ENCODE results near the gene KLHL6.
"Not testable (repeated sequence)": the region's sequence is repeated elsewhere in the genome, so short reads cannot be mapped to it uniquely, and the experiment has no call there.

Gene KLHL6

DNA sequence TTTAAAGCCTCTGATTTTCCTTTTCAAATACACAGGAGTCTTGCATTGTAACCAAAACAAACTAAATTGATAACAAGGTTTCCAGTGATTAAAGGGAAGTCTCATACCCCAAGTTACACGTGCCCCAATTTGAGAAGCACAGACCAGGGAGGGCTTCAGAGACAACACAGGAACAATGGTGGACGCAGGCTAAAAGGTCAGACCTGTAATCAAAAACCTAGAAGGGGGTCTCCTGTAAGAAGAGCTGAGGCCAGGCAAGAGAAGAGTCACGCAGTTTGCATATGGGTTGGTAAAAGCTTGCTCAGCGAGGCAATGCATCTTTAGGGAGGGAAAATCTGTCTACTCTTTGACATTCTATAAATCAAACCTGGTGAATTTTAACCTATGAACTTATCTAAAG lies 68.5 kb downstream of the KLHL6 start:
- H3K27me3 Mint-ChIP-seq: no peaks in the 10 kb centered on the region
- H3K4me3 Mint-ChIP-seq: no peak overlapping the region
- no peak overlapping the region for H3K27ac Mint-ChIP-seq
- peaks cover 11 to 23% of the 10 kb centered on the region in 2 donors for H3K4me1 Mint-ChIP-seq
- no peaks in the 10 kb centered on the region for H3K9me3 Mint-ChIP-seq
- H3K36me3 Mint-ChIP-seq: peaks cover 11 to 33% of the 10 kb centered on the region in 2 donors
- DNase-seq (no peak), ATAC-seq (replicated peaks) (no peak)

DNA sequence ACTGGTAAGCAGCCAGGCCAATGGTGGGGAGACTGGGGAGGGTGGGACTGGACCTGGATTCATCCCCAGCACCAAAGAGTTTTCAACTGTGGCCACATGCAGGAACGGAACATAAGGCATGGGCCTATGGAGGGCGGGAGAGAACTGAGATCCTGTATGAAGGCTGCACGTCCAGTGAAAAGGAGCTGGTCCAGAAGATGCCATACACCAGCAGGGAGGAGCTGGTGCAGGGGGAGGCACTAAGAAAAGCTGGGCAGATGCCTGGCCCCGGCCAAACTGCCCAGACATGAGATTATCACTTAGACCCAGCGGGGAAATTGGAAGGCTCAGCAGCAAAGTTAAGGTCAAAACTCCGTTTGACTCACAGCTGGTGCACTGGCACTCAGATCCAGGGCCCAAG lies 69.0 kb downstream of the KLHL6 start:
- Mint-ChIP-seq H3K27me3 (no peaks in the 10 kb centered on the region), H3K4me3 (no peak overlapping the region), H3K9me3 (no peaks in the 10 kb centered on the region), H3K36me3 (peaks cover 5 to 27% of the 10 kb centered on the region in 2 donors), H3K4me1 (peaks cover 9 to 21% of the 10 kb centered on the region in 2 donors), H3K27ac (no peak overlapping the region)
- ATAC-seq (replicated peaks) (no peak), DNase-seq (no peak)

DNA sequence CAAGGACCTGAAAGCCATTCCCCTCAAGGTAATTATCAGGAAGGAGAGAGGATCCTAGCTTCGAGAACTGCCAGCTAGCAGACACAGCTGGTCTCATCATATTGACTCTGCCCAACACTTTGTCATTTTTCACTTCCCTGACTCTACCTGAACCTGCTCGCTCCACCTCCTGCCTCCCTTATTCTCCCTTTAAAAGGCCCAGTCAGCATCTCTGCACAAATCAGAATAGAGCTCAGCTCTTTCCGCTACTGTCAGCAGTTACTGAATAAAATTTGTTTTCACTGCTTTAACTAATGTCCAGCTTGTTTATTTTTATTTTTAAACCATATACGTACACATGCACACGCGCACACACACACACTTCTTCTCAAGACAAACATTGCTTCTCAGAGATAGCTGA lies 69.9 kb downstream of the KLHL6 start:
- no peak for ATAC-seq (replicated peaks)
- Mint-ChIP-seq H3K4me3 (no peak overlapping the region), H3K4me1 (peaks cover 9 to 21% of the 10 kb centered on the region in 2 donors), H3K27ac (peak overlapping the region; percentile 59), H3K27me3 (no peaks in the 10 kb centered on the region), H3K9me3 (no peaks in the 10 kb centered on the region), H3K36me3 (peaks cover 2 to 21% of the 10 kb centered on the region in 2 donors)
- no peak for DNase-seq

DNA sequence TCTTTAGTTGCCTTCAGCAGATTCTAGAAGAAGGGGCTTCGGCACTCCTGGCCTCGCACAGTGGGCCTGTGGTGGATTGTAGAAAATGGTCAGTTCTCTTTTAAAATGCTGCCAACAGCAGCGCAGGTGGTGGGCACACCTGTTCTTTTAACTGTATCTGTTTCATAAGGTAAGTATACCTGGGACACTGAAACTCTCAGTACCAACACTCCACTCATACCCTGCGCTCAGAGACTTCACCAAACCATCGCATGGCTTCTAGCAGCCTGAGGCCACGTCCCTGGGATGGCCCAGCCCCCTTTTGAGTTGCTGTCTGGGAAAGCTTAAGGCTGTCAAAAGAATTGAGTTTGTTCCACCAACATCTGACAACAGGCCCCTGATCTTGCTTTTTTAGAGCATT lies 70.4 kb downstream of the KLHL6 start:
- DNase-seq: no peak
- Mint-ChIP-seq H3K36me3 (peaks cover 2 to 20% of the 10 kb centered on the region in 2 donors), H3K9me3 (no peaks in the 10 kb centered on the region), H3K4me3 (no peak overlapping the region), H3K4me1 (peaks cover 11 to 21% of the 10 kb centered on the region in 2 donors), H3K27me3 (no peaks in the 10 kb centered on the region), H3K27ac (peak overlapping the region; percentile 59)
- no peak for ATAC-seq (replicated peaks)

DNA sequence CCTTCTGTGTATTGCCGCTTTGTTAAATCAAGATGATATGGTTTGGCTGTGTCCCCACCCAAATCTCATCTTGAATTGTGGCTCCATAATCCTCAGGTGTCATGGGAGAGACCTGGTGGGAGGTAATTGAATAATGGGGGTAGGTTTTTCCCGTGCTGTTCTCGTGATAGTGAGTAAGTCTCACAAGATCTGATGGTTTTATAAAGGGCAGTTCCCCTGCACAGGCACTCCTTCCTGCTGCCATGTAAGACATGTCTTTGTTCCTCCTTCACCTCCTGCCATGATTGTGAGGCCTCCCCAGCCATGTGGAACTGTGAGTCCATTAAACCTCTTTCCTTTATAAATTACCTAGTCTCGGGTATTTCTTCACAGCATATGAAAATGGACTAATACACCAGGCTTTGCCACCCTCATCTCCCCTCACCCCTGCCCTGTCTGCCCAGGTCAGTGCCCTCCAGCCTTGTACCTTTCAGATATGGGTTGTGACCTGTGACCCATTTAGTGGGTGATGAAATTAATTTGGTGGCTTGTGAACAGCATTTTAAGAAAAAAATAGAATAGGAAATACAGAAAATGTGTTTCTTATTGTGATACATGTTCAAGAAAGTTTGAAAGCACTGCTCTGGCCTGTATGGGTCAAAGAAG lies 71.0 kb downstream of the KLHL6 start:
- Mint-ChIP-seq H3K4me1 (peaks cover 11 to 21% of the 10 kb centered on the region in 2 donors), H3K27ac (peak overlapping the region; percentile 62), H3K36me3 (peaks cover 2 to 15% of the 10 kb centered on the region in 2 donors), H3K4me3 (no peak overlapping the region), H3K9me3 (no peaks in the 10 kb centered on the region), H3K27me3 (no peaks in the 10 kb centered on the region)
- ATAC-seq (replicated peaks): no peak
- DNase-seq: no peak

DNA sequence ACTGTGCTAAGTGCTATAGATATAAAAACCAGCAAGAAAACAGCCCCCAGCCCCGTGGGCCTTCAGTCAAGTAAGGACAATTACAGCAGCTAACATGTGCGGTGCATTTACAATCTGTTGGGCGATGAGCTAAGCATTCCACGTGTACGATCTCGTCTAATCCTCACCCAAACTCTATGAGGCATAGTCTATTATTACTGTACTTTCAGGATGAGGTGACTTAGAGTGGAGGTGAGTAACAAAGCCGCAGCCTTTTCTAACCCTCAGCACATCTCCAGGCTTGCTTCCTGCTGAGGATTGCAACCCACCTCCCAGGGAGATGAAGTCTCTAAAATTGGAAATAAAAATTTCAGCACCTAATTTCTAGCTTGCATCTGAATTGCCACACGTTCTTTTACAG lies 73.9 kb downstream of the KLHL6 start:
- H3K27ac Mint-ChIP-seq: no peak overlapping the region
- H3K4me1 Mint-ChIP-seq: peaks cover 9 to 17% of the 10 kb centered on the region in 2 donors
- H3K36me3 Mint-ChIP-seq: peaks cover 0 to 14% of the 10 kb centered on the region in 2 donors
- H3K4me3 Mint-ChIP-seq: no peak overlapping the region
- DNase-seq: no peak
- no peak for ATAC-seq (replicated peaks)
- H3K27me3 Mint-ChIP-seq: no peaks in the 10 kb centered on the region
- no peaks in the 10 kb centered on the region for H3K9me3 Mint-ChIP-seq

DNA sequence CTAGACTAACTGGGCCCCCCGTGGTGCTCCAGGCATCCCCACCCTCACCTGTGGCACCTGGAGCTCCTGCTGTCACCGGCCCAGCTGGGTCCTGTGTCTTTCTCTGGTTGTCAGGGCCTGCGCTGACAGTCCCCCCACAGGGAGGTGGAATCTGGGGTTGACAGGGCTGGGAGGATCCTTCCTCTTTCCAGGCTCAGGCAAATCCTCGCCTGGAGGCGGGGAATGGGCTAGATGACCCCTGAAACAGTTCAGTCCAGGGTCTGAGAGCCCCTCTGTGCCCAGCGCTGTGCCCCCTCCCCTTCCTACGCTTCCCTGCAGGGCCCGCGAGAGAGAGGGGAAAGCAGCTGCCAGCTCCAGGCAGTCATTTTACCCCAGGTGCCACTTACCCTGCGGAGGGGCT lies 77.0 kb downstream of the KLHL6 start:
- ATAC-seq (replicated peaks): no peak
- DNase-seq: no peak
- no peak overlapping the region for H3K4me3 Mint-ChIP-seq
- no peaks in the 10 kb centered on the region for H3K9me3 Mint-ChIP-seq
- no peaks in the 10 kb centered on the region for H3K36me3 Mint-ChIP-seq
- H3K27me3 Mint-ChIP-seq: no peaks in the 10 kb centered on the region
- H3K27ac Mint-ChIP-seq: no peak overlapping the region
- peaks cover 2 to 5% of the 10 kb centered on the region in 2 donors for H3K4me1 Mint-ChIP-seq

DNA sequence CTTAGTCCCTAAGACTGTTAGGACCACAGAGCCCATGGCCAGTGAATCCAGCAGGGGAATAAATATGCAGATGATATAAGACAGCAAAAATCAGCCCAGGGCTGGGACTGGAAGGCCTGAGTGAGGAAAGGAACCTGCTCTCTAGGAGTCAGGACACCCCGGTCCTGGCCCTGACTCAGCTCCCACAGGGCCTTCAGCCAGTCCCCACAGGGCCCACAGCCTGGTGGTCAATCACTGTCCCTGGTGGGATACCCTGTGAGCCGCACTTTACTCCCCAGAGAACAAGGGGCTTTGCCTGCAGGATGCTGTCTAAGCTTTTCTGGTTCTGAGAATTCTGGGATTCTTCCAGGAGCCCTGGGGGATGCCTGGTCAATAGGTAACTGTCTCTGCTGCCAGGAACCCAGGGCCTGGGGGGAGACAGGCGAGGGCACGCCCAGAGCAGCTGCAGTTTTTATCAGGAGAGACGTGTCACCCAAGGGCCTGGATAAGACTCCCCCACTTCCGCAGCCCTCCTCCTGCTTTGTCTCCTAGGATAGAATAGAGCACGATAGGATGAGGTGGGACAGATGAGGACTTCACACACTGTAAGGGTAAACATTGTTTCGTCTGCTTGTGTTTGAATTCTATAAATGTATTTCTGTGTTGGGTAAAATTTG lies 77.6 kb downstream of the KLHL6 start:
- Mint-ChIP-seq H3K4me3 (no peak overlapping the region), H3K36me3 (no peaks in the 10 kb centered on the region), H3K4me1 (peaks cover 2 to 6% of the 10 kb centered on the region in 2 donors), H3K27ac (no peak overlapping the region), H3K9me3 (no peaks in the 10 kb centered on the region), H3K27me3 (no peaks in the 10 kb centered on the region)
- DNase-seq (no peak), ATAC-seq (replicated peaks) (no peak)

DNA sequence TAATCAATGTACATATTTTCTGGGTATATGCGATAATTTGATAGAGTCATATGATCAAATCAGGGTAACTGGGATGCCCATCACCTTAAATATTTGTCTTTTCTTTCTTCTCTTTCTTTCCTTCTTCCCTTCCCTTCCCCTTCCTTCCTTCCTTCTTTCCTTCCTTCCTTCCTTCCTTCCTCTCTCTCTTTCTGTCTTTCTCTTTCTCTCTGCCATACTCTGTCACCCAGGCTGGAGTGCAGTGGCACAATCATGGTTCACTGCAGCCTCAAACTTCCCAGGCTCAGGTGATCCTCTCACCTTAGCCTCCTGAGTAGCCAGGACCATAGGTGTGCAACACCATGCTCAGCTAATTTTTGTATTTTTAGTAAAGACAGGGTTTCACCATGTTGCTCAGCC lies 79.7 kb downstream of the KLHL6 start:
- not testable (repeated sequence) for H3K4me3 Mint-ChIP-seq; H3K9me3 Mint-ChIP-seq; H3K27ac Mint-ChIP-seq; DNase-seq; H3K36me3 Mint-ChIP-seq; H3K27me3 Mint-ChIP-seq; ATAC-seq (replicated peaks); H3K4me1 Mint-ChIP-seq

DNA sequence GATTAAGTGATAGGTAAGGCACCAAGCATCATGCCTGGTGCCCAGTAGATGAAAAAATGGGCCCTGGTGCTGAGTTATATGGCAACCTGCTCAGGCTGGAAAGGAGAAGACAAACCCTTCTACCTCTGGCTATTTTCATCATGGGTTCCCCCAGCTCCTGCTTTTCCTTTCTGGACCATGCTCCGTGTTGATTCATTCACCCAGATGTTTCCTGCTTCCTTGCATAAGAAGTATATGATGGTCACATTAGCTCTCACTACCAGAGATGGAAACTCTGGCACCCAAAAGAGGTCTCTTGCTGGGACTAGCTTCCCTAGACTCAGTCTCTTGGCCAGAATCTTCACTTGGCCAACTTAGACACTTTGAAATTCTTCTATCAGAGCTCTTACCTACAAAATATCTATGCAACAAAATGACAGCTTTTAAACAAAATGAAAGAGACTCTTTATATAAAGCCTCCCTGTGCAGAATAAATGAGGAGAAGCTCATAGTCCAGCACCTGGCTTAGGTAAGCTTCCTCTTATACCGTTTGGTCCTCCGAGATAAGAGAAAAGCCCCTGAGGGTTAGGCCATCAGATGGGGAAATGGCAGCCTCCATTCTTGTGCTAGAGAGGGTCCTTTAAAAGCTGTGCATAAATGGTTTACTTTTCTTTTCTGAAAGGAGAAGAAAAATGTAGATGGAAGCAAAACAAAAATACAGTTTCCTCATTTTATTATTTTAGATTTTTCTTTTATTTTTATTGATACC lies 80.3 kb downstream of the KLHL6 start:
- H3K27me3 Mint-ChIP-seq: no peaks in the 10 kb centered on the region
- ATAC-seq (replicated peaks): no peak
- no peak overlapping the region for H3K4me3 Mint-ChIP-seq
- H3K9me3 Mint-ChIP-seq: no peaks in the 10 kb centered on the region
- no peak for DNase-seq
- no peaks in the 10 kb centered on the region for H3K36me3 Mint-ChIP-seq
- H3K4me1 Mint-ChIP-seq: peaks cover under 1 to 7% of the 10 kb centered on the region in 2 donors
- no peak overlapping the region for H3K27ac Mint-ChIP-seq

DNA sequence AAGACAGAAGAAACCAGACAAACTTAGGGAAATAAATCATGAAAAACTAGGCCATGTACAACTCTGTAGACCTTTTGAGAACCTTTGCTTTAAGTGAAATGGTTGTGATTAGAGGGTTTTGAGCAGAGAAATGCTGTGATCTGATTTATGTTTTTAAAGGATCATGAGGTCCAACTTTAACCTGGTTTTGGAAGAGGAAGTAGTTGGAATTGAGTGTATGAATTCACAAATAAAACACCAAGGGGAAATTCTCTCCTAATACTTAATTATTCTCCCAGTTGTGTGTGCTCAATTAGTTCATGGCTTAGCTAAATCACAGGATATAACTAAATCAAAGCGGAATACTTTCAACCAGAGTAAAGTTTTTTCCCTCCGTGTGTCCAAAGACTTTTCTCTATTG lies 81.5 kb downstream of the KLHL6 start:
- Mint-ChIP-seq H3K36me3 (no peaks in the 10 kb centered on the region), H3K9me3 (no peaks in the 10 kb centered on the region), H3K27ac (no peak overlapping the region), H3K4me1 (peaks cover 5 to 16% of the 10 kb centered on the region in 2 donors), H3K4me3 (no peak overlapping the region), H3K27me3 (no peaks in the 10 kb centered on the region)
- ATAC-seq (replicated peaks): no peak
- DNase-seq: no peak

DNA sequence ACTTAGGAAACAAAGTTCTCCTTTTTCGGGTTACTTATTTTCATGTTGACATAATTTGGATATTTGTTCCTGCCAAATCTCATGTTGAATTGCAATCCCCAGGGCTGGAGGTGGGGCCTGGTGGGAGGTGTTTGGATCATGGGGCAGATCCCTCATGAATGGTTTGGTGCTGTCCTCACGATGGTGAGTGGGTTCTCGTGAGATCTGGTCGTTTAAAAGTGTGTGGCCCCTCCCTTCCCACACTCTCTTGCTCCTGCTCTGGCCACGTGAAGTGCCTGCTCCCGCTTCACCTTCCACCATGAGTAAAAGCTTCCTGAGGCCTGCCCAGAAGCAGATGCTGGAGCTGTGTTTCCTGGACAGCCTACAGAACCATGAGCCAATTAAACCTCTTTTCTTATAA lies 83.4 kb downstream of the KLHL6 start:
- ATAC-seq (replicated peaks): no peak
- Mint-ChIP-seq H3K4me3 (no peak overlapping the region), H3K36me3 (no peaks in the 10 kb centered on the region), H3K27me3 (no peaks in the 10 kb centered on the region), H3K9me3 (no peaks in the 10 kb centered on the region), H3K4me1 (peaks cover 5 to 24% of the 10 kb centered on the region in 2 donors), H3K27ac (no peak overlapping the region)
- DNase-seq: no peak

DNA sequence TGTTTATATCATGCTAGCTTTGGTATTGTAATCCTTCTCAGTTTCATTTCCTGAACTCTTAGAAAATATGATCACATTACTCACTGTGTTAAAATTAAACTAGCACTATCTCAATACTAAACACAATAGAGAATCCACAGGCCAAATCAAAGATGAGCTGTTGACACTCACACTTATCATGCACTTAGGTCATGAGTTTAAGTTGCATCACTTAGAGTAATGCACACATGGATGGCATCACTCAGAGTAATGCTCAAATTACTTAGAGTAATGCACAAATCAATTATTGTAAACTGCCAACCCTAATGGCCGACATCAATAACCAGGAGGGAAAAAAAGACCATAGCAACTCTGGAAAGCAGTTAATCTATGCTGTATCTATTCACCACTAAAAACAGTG lies 87.1 kb downstream of the KLHL6 start:
- no peak overlapping the region for H3K4me3 Mint-ChIP-seq
- ATAC-seq (replicated peaks): no peak
- peaks cover 5 to 18% of the 10 kb centered on the region in 2 donors for H3K4me1 Mint-ChIP-seq
- no peak overlapping the region for H3K27ac Mint-ChIP-seq
- no peaks in the 10 kb centered on the region for H3K36me3 Mint-ChIP-seq
- DNase-seq: no peak
- H3K27me3 Mint-ChIP-seq: peaks cover 5 to 6% of the 10 kb centered on the region in 2 donors
- no peaks in the 10 kb centered on the region for H3K9me3 Mint-ChIP-seq

DNA sequence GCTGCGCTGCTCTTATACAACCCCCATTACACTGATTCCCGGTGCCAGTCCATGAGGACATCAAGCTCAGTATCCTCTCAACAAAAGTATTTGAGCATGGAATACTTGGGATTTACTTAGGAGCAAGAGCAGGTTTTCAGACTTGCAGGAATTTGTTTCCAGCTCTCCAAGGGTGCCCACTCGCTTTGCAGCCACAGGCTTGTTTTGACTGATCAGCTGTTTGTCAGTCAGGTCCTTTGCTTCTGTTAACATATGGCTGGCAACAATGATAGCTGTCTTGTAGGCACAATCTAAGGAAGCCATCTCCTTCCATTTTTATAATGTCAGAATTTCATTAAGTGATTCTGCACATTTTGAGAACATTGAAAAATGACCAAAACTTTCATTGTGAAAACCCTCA lies 88.9 kb downstream of the KLHL6 start:
- H3K9me3 Mint-ChIP-seq: no peaks in the 10 kb centered on the region
- H3K4me1 Mint-ChIP-seq: peaks cover 5 to 18% of the 10 kb centered on the region in 2 donors
- H3K4me3 Mint-ChIP-seq: no peak overlapping the region
- no peaks in the 10 kb centered on the region for H3K36me3 Mint-ChIP-seq
- DNase-seq (no peak), ATAC-seq (replicated peaks) (no peak)
- H3K27me3 Mint-ChIP-seq: peaks cover 5 to 6% of the 10 kb centered on the region in 2 donors
- H3K27ac Mint-ChIP-seq: no peak overlapping the region

DNA sequence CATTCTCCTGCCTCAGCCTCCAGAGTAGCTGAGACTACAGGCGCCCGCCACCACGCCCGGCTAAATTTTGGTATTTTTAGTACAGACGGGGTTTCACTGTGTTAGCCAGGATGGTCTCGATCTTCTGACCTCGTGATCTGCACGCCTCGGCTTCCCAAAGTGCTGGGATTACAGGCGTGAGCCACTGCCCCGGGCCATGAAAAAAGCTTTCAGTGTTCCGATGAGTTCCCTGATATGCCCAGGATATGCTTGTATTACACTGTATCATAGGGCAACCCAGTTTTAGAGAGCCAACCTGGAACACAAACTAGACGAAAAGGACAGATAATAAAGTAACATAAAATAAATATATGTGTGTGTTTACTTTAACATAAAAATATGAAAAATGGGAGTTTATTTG lies 89.8 kb downstream of the KLHL6 start:
- peaks cover 7 to 21% of the 10 kb centered on the region in 2 donors for H3K4me1 Mint-ChIP-seq
- not testable (repeated sequence) for H3K9me3 Mint-ChIP-seq; H3K4me3 Mint-ChIP-seq; DNase-seq; ATAC-seq (replicated peaks); H3K27me3 Mint-ChIP-seq; H3K27ac Mint-ChIP-seq; H3K36me3 Mint-ChIP-seq

All from stimulated activated naive B cell treated with anti-CD40 and anti-IgM and Interleukin-4, amounts not matched to agents 10 μg/mL and 1 μg/mL and 100 μg/mL, for 72 hours (primary cell).